Fibroblast of the aortic adventitia (primary cell): ENCODE data around the gene PDIA5. TPM values are rescaled to one million over a fixed set of nuclear protein-coding genes. Genes with fewer than 3 reads are reported as not detected.

ENCODE experiments used
- DNase-seq: peaks from one replicate; pipeline ENCODE4 v3.0.0-alpha.2; 2010; ENCODE audit warnings: low read depth
- H3K4me3 ChIP-seq: 2 replicates; pipeline ENCODE4 v1.5.1; 2011; ENCODE audit warnings: low read depth, mild to moderate bottlenecking, control low read depth, low read length, moderate library complexity
- total RNA-seq: library from RNA; depleted of rRNA; stranded (reverse); fragments of >200 nt; gene quantifications from 2 replicates; pipeline ENCODE4 v1.2.3, GENCODE V29; 2012; ENCODE audit warnings: low replicate concordance
- TF ChIP-seq, protein P1 (sequence below): IDR thresholded peaks from 2 replicates; pipeline ENCODE4 v1.5.1; 2011; ENCODE audit warnings: mild to moderate bottlenecking, low read length, control low read depth, inconsistent platforms; ENCODE audit not compliant: insufficient read depth

PDIA5 gene
- total RNA-seq, 1 donor = 59.1 TPM

DNA sequence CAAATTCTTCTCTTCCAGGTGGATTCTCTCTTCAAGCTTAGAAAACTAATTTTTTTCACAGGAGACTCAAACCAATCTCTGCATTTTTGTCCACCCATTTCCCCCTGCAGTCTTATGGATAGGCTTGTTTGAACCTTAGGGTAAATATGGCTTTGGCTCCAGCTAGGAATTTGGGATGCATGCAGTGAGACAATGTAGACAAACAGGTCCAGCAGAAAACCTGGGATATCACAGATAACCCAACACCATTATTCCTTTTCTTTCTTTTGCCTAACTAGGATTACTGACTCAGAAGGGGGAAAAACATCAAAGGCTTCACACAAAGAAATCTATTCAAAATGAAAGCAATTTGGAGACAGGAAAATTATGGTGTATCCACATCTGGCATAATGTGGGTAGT is 28.1 kb upstream of the PDIA5 start:
- TF ChIP-seq, protein P1, sequence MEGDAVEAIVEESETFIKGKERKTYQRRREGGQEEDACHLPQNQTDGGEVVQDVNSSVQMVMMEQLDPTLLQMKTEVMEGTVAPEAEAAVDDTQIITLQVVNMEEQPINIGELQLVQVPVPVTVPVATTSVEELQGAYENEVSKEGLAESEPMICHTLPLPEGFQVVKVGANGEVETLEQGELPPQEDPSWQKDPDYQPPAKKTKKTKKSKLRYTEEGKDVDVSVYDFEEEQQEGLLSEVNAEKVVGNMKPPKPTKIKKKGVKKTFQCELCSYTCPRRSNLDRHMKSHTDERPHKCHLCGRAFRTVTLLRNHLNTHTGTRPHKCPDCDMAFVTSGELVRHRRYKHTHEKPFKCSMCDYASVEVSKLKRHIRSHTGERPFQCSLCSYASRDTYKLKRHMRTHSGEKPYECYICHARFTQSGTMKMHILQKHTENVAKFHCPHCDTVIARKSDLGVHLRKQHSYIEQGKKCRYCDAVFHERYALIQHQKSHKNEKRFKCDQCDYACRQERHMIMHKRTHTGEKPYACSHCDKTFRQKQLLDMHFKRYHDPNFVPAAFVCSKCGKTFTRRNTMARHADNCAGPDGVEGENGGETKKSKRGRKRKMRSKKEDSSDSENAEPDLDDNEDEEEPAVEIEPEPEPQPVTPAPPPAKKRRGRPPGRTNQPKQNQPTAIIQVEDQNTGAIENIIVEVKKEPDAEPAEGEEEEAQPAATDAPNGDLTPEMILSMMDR = no peak
- DNase-seq = no peak
- H3K4me3 ChIP-seq = no peak overlapping the region

DNA sequence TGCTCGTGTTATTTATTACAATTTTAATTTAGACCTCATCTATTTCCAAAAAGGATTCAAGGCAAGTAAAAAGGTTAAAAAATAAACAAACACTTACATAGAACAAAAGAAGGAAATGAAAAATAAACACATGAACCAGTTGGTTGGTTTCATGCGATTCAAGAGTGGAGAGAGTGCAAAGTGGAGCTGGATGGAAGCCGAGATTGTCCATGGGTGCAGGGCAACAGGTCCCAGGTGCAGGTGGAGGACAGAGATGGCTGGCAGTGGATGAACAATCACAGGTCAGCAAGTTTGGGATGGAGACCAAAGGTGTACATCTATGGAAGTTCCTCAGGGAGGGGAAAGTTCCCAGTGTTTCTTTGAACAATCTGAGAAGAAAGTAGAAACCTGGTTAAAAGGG is 27.6 kb upstream of the PDIA5 start:
- TF ChIP-seq, protein P1 = no peak
- no peak overlapping the region for H3K4me3 ChIP-seq
- DNase-seq = no peak

DNA sequence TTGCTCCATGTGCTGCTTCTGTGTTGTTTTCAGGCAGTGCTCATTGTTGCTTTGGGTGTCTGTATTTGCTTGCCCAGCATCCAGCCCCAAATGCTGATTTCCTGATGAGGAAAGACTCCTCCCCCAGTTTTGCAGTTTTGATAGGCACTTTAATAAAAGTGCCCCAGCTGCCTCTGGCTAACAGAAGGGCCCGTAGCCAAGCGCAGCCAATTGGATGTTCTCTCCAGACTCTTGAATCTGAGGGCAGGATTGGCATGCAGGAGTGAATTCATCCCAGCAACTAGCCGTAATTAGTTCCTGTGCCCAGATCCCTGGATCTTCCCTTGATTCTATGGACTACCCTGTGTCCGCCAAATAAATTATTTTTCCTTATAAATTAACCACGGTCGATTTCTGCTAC is 24.4 kb upstream of the PDIA5 start:
- no peak overlapping the region for H3K4me3 ChIP-seq
- DNase-seq = no peak
- TF ChIP-seq, protein P1 = no peak

DNA sequence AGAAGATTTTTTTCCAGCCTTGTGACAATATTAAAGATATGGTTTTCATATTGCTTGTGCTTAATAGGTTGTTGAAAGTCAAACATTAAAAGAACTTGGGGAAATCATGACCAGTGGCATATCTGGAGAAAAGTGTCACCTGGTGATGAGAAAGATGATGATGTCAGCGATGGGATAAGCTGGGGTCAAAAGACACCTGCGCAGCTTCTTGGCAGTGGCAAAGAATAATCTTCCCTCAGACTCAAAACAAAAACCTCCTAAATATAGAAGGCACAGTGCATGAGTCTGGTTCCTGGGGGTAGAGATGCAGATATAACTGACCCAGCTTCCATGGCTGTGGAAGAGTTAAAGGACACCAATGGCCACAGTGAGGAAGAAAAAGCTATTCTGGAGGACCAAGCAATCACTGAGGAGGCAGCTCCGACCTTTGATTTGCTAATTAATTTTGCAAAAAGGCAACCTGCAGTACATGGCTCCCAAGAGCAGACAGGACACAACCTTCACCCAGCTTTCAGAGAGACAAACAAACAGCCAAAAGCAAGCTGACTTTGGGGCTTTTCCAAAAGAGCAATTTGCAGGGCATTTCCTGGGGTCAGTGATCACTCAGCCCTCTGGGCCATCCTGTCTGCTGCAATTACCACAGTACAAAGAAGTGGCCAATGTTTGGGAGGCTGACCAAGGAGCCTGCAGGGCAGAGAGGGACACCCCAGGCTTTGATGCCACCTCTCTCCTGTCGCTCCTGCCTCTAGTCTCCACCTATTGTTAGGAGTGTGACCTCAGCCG is 21.7 kb upstream of the PDIA5 start:
- no peak overlapping the region for H3K4me3 ChIP-seq
- DNase-seq = no peak
- TF ChIP-seq, protein P1 = no peak

DNA sequence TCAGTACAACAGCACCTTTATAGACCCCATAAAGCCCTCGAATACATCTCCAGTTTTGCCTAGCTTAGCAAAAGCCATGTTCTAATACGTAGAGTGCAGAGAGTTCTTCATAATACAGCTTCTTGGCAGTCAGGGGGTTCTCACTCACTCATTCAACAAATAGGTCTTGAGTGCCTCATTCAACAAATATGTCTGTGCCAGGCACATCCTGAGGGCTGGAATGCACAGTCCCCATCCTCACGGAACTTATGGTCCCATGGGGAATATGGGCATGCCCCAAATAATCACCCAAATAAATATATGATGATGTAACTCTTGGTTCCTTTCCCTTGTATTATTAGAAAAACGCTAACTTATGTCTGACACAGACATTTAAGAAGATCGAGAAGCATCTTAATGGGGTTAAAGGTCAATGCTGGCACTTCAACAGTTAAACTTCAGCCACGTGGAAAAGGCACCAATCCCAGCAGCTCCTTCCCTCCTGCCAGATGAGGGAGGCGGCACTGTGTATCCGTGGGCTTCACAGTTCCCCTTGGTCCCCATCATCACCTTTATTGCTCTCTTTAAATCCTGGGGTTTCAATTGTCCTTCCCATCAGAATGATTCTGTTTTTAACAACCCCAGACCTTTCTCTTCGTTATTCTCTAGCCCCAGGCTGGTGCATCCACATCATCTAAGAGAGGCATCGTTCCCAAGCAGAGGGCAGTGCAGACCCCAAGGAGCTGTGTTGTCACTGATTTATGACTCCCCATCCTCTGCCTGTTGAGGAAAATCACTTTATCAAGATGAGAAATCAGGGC is 20.4 kb upstream of the PDIA5 start:
- peak; percentile 19 for DNase-seq
- TF ChIP-seq, protein P1 = no peak
- no peak overlapping the region for H3K4me3 ChIP-seq

DNA sequence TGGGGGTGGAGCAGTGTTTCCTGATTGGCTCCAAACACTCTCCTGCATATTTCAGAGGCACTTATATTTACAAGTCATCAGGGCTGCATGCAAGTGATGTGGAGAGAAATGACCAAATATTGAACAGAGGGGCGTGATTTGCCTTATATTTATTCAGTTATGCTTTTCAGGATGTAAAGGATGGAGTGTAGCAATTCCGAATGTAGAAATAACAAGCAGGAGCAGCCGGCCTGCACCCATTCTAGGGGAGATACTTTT is 19.8 kb upstream of the PDIA5 start:
- no peak overlapping the region for H3K4me3 ChIP-seq
- TF ChIP-seq, protein P1 = no peak
- no peak for DNase-seq
